Limb (tissue), 2 donors: ENCODE results near the gene BMAL1.
A peak's percentile ranks its signal among the peaks of the same experiment; 100 is the strongest.
"Not testable (repeated sequence)": the region's sequence is repeated elsewhere in the genome, so short reads cannot be mapped to it uniquely, and the experiment has no call there.

Source experiments
- DNase-seq, 2 donors: peaks; one replicate each; pipeline ENCODE4 v3.0.0-alpha.2; 2016; ENCODE audit errors: extremely low spot score in 2 of 2

BMAL1 gene

DNA sequence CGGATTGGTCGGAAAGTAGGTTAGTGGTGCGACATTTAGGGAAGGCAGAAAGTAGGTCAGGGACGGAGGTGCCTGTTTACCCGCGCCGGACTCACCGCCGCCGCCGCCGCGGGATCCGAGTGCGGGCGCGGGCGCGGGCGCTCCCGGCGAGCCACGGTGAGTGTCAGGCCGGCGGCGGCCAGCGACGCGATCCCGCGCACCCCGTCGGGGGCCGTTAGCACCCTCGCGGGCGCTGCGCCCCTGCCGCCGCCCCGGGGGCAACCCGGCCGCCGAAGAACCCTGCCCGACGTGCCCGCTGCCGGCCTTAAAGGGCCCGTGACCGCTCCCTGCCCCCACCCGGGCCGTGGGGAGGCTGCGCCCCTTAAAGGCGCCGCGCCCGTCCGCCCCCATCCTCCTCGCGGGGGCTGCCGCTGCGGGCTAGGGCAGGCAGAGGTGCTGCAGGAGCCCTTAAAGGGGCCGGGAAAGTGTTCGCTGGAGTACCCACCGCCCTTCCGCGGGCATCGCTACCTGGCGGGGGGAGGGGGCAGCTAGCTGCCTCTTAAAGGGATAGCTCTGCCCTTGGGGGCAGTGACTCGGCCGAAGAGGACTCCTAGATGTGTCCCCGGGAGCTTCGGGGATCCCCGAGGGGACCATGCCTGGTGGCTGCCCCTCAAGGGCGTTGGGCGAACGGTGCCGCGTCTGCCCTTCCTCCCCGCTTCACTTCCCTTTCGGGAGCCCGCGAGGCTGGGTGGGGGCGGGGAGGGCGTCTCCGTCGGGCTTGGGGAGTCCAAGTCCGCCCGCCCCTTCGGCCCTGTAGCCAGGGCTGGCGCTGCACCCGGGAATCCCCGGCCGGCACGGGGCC is at the start of gene BMAL1:
BMAL1 (plus strand) TSS at position 23 of the 841 bp plus-strand sequence. CDS start 76,519 bp downstream, outside the sequence.
- DNase-seq, result no peak

DNA sequence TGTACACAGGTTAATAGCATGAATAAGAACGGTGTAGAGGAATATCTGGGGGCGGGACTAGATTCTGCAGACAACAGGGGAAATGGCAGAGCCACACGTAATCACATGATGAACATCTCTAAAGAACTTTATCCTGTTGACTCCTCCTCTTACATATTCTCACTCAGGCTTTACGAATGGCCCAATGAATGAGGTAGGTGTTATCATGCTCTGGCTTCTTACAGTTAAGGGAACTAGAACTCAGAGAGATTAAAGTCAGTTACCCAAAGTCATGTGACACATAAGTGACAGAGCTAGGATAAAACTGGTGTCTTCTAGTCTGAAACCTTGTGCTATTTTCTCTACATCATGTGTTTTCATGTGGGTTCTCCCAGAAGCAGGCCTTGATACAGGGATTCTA is 49.0 kb upstream of the BMAL1 start:
- no peak for DNase-seq

DNA sequence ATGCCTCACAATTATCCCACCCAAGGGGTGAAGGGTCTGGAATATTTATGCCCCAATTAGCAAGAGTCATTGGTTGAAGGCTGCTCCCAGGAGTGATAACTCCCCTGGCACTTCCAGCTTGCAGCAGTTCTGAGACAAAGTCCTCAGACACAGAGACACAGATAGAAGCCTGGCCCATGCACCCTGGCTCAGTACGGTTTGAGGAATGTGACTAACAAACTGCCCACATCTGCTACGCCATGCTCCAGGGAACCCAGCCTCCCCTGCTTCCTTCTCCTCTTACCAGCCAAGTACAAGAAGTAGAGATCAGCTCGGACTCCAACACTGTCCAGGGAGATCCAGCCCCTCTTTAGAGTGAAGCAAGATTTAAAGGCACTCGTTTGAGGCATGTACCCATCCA is 48.5 kb upstream of the BMAL1 start:
- no peak for DNase-seq

DNA sequence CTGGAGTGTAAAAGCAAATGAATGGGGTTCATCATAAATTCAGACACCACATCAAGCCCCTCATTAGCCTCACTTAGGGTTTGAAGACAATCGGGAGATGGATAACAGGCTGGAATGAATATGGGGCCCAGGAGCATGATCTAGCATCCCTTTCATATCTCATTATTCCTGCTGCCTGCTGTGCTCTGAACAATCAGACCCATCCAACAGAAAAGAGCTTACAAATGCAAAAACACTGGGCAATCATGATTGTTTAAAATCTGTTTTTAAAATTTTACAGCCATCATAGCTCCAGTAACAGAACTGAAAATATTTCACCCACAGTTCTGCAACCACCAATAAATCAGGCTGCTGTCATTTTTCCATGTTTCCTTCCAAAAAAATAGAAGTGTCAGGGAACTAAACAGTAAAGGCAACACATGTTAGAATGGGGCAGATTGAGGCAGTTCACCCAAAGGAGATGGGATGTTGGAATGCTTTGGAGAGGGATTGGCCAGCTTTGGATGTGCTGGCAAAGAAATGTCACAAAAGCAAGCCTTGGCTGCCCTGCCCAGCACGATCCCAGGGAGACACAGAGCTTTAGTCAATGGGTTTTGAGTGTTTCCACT is 47.8 kb upstream of the BMAL1 start:
- DNase-seq, result peak in 1 of 2 donors; percentile 24

GRCh38 chr11:13233173-13233745 is 44.3 kb upstream of the BMAL1 start:
- DNase-seq, result no peak

GRCh38 chr11:13235895-13236294 is 41.7 kb upstream of the BMAL1 start:
- no peak for DNase-seq

DNA sequence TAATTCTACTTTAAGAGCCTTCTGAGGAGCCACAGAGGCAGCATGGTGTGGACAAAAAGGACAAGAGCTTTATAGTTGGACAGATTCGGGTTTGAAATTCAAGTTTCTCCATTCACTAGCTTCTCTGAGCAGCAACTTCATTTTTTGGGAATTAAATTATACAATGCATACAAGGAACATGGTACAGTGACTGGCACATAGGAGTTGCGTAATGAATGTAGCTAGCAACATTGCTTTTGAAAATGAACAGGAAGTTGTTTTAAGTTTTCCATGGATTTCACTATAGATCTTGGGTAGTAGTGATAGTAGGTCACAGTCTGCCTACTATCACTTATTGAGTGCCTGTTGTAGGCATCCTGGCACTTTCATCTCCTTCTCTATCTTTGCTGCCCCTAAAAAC is 41.0 kb upstream of the BMAL1 start:
- no peak for DNase-seq

DNA sequence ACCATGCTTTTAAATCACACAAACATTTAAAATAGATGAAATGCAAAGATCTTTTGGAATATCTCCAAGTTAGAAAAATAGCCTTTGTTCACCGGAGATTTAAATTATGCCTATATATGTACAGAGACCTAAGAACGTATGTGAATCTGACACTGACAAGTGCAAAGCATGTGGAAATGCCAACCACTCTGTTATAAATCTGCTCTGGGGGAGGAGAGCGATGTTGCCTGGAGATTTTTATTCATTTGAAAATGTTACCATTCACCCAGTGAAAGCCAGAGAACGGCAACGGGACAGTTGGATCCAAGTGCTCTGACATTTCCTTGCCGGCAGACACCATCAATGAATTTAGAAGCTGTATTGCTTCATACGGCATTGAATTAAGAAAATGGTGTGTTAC is 39.8 kb upstream of the BMAL1 start:
- no peak for DNase-seq

GRCh38 chr11:13238879-13239514 is 38.6 kb upstream of the BMAL1 start:
- DNase-seq, result no peak

- no peak for DNase-seq
These were observed 35.0 kb upstream of the BMAL1 start for GRCh38 chr11:13242564-13242963.

DNA sequence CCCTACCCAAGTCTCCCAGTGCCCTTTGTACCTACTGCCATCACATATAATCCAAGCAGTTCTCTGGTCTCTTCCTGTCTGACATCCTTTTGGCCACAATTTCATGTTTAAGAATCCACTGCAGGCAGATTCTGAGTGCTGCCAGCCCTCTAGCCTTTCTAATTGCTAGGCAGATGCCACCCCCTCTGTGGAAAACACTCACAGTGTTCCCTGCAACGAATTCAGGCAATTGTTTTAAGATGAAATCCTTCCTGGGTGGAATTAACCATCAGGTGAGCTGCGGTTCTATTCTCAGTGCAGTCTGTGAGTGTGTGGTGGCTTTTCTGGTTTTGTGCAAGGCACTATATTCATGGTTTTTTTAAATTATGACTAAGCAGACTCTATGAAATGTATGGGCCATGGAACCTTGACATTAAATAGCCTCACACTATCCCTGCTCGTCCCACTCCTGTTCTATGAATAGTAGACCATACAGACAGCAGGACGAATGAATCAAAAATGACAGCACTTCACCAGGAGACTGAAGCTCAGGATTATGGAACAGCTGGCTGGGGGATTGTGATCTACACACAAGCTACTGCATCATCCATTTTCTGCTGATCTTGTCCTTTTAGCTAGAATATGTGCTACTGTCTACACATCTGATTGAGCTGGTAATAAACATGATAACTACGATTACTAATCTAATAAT is 29.8 kb upstream of the BMAL1 start:
- DNase-seq, result no peak

DNA sequence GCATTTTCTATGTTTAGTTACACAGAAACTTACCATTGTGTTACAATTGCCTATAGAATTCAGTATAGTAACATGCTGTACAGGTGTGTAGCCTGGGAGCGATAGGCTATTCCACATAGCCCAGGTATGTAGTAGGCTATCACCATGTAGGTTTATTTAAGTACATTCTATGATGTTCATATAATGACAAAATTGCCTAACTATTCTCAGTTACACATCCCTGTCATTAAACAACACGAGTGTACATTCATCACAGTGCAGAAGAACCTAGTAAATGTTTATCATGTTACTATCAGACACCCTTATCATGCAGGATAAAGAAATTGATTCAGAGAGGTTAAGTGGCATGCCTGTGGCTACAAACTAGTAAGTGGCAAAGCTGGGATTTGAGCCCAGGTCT is 28.4 kb upstream of the BMAL1 start:
- DNase-seq, result no peak

DNA sequence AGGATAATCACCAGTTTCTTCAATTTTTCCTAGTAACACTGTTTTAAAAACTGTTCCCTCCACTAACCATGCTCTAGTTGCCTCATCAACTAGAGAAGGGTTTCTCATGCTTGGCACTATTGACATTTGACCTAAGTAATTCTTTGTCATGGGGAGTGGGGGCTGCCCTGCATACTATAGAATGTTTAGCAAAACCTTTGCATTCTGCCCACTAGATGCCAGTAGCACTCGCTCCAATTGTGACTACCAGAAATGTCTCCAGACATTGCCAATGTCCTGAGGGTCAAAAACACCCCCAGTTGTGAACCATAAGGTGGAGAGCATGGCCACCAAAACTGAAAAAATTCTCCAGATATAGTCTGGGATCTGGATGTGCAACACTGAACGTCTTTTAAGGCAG is 27.6 kb upstream of the BMAL1 start:
- DNase-seq, result no peak

DNA sequence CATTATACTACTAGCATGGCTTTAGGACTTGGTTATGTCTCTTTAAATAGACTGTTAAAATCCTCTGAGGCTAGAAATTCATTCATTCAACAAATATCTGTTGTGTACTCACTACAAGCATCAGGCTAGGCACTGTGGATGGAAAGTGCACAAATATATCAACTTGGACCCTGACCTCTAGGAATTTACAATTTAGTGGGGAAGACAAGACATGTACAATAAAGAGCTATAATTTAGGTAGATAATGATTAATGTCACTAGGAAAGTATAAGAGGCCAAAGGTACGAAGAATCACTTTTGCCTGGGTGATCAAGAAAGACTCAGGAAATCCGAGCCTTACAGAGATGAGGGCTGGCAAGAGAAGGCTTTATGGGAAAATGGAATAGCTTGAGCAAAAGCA is 25.6 kb upstream of the BMAL1 start:
- DNase-seq, result no peak

DNA sequence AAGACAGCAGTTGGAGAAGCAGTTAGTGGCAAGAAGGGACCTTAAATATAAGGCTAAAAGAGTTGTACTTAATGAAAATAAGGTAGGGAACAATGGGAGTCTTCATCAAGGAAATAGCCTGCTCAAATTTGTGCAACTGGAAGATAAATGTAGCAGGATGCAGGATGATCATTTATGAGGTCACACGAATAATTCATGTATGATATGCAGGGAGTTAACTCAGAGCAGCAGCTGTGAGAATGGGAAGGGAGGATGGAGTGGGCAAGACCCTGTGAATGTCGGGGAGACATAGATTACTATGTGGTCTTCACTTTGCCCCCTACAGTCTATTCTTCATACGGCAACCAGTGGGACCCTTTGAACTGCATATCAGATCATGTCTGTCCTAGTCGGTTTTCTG is 25.2 kb upstream of the BMAL1 start:
- no peak for DNase-seq

DNA sequence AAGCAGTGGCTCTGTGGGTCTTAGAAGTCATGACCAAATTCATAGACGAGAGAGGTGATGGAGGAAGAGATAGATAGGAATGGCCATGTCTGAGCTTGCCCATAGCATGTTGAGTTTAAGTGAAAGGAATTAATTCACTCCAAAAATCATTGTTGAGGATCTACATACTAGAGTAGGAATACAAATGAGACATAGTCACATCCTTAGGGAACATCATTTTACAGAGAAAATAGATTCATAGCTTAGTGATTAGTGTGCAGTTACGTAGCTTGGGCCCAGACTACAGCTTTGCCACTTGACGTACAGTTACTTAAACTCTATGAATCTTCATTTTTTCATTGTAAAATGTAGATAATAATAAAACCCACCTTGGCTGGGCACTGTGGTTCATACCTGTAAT is 21.4 kb upstream of the BMAL1 start:
- no peak for DNase-seq

DNA sequence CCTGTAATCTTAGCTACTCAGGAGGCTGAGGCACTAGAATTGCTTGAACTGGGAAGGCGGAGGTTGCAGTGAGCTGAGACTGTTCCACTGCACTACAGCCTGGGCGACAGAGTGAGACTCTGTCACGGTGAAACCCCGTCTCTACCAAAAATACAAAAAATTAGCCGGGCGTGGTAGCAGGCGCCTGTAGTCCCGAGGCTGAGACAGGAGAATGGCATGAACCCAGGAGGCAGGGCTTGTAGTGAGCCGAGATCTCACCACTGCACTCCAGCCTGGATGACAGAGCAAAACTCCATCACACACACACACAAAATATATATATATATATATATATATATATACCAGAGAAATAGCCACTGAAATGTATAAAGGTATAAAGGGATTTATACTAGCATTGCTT is 19.5 kb upstream of the BMAL1 start:
- not testable (repeated sequence) for DNase-seq

- no peak for DNase-seq
These were observed 18.7 kb upstream of the BMAL1 start for GRCh38 chr11:13258855-13259254.

- no peak for DNase-seq
These were observed 18.2 kb upstream of the BMAL1 start for GRCh38 chr11:13259374-13259773.

- DNase-seq, result no peak
These were observed 17.2 kb upstream of the BMAL1 start for GRCh38 chr11:13260201-13260962.
